ENCODE measurements around the gene YPEL2. TPM values are rescaled to one million over a fixed set of nuclear protein-coding genes. Genes with fewer than 3 reads are reported as not detected.

The YPEL2 gene
- total RNA-seq, 2 experiments from 2014 or later, result 7.6 to 9.4 TPM

DNA sequence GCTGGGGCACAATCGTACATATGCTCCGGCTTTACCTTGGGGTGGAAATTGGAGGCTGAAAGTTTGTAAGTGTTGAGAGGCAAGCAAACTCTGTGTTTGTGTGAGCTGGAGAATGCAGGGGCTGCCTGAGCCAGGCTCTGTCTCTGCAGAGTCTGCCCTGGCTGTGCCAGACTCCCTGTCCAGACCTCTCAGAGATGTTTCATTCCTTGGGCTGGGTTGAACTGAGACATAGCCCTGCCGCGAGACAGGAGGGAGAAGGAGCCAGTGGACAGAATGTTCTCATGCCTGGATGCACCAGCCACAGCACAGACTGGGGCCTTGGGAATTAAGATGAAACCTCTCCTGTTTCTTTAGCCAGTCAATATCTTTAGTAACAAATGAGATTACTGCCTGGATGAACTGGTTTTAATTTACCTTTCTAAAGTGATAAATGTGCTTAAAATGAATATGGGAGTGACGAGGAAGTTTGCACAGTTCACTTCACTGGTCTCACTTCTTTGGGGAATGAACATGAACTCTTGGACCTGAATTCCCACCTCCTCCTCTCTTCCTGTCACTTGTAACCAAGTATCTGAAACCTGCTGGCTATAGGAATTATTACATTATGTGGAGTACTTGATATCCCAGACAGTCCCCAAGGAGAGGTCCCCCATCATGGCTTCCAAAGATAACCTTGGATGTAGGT is 40.1 kb downstream of the YPEL2 start:
- ChIA-PET POLR2A (interaction anchor here (0.6 kb wide), 1 partner anchor 72 kb away, joined by 3 read pairs; no protein-coding TSS in a partner anchor), CTCF (interaction anchor here (0.9 kb wide), 1 partner anchor 70 kb away, joined by 3 read pairs; no protein-coding TSS in a partner anchor)
- Mint-ChIP-seq H3K4me1 (ENCODE audit: low read depth) (peaks cover 74% of the 10 kb centered on the region), H3K9me3 (no peaks in the 10 kb centered on the region), H3K27ac (no peak overlapping the region), H3K4me3 (no peak overlapping the region), H3K27me3 (no peaks in the 10 kb centered on the region), H3K36me3 (no peaks in the 10 kb centered on the region)
- intact Hi-C loops (cut with micrococcal nuclease), result loop anchor here (2.0 kb wide), 1 partner anchor 63 kb away; no protein-coding TSS in a partner anchor
- DNase-seq, result no peak

DNA sequence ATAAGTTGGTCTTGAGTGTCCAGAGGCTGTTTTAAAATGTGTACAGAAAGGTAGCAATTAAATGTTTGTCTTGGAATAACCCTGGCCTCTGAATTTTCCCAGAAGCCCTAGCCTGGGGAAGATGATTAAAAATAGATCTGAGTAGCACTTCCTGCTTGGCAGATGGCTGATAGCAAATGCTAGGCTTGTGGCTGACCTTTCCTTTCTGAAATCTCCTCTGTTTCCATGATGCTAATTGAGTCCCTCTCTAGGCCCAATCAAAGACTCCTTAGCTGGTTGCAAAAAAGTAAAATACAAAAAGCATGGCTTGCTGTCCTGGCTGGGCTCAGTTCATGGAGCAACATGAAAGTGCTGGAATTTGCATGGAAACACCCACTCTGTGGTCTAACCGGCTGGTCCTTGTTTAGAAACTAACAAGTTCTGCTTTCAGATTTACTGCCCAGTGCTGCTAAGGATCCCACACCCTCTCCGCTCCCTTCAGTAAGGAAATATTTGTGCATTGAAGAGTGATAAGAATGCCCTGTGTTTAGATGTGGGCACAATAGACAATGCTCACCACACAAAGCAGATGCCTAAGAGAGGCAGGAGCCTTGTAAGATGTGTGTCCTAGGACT is 40.8 kb downstream of the YPEL2 start:
- H3K4me1 Mint-ChIP-seq (ENCODE audit: low read depth), result peaks cover 68% of the 10 kb centered on the region
- DNase-seq, result no peak
- ChIA-PET CTCF (interaction anchor here (1.6 kb wide), 1 partner anchor 43 kb away, joined by 7 read pairs; no protein-coding TSS in a partner anchor), POLR2A (no interaction called here)
- no peaks in the 10 kb centered on the region for H3K36me3 Mint-ChIP-seq
- no peak overlapping the region for H3K4me3 Mint-ChIP-seq
- intact Hi-C loops (cut with micrococcal nuclease), result loop anchor here (2.0 kb wide), 1 partner anchor 63 kb away; no protein-coding TSS in a partner anchor
- no peaks in the 10 kb centered on the region for H3K9me3 Mint-ChIP-seq
- H3K27me3 Mint-ChIP-seq, result no peaks in the 10 kb centered on the region
- peak overlapping the region; percentile 30 for H3K27ac Mint-ChIP-seq

DNA sequence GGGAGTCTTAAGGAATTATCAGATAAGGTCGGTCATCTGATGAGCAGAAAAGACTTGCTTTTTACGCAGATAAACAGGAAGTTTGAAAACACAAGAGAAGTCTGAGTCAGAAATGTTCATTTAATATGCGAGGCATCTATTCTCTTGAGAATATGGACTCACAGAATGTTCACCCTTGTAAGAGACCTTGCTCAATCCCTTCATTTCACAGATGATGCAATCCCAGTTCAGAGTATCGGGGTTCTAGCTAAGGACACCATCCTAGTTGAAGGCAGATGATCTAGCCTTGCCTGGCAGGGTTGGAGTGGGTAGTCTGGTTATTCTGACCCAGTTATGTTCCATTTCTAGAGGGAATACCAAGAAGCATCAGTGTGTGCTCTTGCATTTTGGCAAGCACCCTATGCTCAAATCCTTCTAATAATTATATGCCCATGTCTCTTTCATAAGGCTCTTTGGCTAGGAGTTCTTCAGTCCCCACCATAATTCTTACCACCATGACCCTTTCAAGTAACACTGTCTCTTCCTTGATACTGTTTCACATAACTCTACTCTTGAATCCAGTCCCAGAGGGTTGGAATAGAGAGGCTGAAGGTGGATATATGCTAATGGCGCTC is 42.5 kb downstream of the YPEL2 start:
- DNase-seq, result no peak
- peak overlapping the region; percentile 66 for H3K27ac Mint-ChIP-seq
- no peaks in the 10 kb centered on the region for H3K27me3 Mint-ChIP-seq
- no peaks in the 10 kb centered on the region for H3K9me3 Mint-ChIP-seq
- CTCF ChIA-PET, result interaction anchor here (1.3 to 2.4 kb wide), 4 partner anchors 44 to 68 kb away, joined by 3 to 8 read pairs (median 8); no protein-coding TSS in a partner anchor
- intact Hi-C loops (cut with micrococcal nuclease), result loop anchor here (2.0 kb wide), 1 partner anchor 61 kb away; no protein-coding TSS in a partner anchor
- H3K4me1 Mint-ChIP-seq (ENCODE audit: low read depth), result peaks cover 56% of the 10 kb centered on the region
- H3K4me3 Mint-ChIP-seq, result no peak overlapping the region
- POLR2A ChIA-PET, result interaction anchor here (1.1 kb wide), 1 partner anchor 12 kb away, joined by 3 read pairs; no protein-coding TSS in a partner anchor
- no peaks in the 10 kb centered on the region for H3K36me3 Mint-ChIP-seq

DNA sequence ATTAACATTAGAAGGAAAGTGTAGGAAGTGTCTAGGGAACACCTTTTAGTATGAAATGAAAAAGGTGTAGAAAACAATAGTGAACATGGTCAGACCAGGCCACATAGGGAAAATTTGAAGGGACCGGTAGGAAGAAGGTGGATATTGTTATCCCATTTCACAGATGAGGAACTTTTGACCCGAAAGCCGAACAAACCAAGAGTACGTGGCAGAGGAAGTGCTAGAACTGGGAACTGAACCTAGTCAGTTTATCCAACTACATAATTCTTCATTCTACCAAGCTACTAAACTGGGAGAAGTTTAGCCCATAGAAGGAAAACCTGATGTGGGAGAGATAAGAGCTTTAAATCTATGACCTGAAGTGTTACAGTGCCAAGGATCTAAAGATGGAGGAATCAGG is 43.2 kb downstream of the YPEL2 start:
- H3K4me3 Mint-ChIP-seq, result no peak overlapping the region
- ChIA-PET POLR2A (no interaction called here), CTCF (interaction anchor here (2.0 to 2.4 kb wide), 2 partner anchors 53 to 67 kb away, joined by 8 read pairs; no protein-coding TSS in a partner anchor)
- H3K36me3 Mint-ChIP-seq, result no peaks in the 10 kb centered on the region
- DNase-seq, result no peak
- no peaks in the 10 kb centered on the region for H3K9me3 Mint-ChIP-seq
- peak overlapping the region; percentile 66 for H3K27ac Mint-ChIP-seq
- intact Hi-C loops (cut with micrococcal nuclease), result no loop called here
- H3K27me3 Mint-ChIP-seq, result no peaks in the 10 kb centered on the region
- H3K4me1 Mint-ChIP-seq (ENCODE audit: low read depth), result peaks cover 56% of the 10 kb centered on the region

DNA sequence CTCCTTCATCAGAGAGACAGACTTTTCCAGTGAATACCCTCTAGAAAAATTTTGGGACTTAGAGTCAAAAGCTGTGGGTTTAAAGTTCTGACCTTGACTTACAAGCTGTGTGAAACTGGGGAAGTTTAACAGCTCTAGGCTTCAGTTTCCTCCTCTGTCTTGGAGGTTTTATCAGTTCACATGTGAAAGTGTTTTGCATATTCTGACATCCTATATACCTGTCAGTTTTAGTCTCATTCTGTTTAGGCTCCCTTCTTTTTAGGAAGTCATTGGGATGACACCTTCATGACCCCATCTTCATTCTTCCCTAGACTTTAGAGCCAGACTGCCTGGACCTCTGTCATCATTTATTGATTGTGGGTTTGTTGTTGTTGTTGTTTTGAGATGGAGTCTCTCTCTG is 44.4 kb downstream of the YPEL2 start:
- DNase-seq, result no peak
- intact Hi-C loops (cut with micrococcal nuclease), result no loop called here
- Mint-ChIP-seq H3K4me3 (no peak overlapping the region), H3K9me3 (no peaks in the 10 kb centered on the region), H3K36me3 (no peaks in the 10 kb centered on the region), H3K27ac (no peak overlapping the region), H3K27me3 (no peaks in the 10 kb centered on the region), H3K4me1 (ENCODE audit: low read depth) (peaks cover 60% of the 10 kb centered on the region)
- ChIA-PET CTCF (interaction anchor here (0.8 to 2.4 kb wide), 3 partner anchors 46 to 66 kb away, joined by 3 to 8 read pairs (median 8); no protein-coding TSS in a partner anchor), POLR2A (no interaction called here)

DNA sequence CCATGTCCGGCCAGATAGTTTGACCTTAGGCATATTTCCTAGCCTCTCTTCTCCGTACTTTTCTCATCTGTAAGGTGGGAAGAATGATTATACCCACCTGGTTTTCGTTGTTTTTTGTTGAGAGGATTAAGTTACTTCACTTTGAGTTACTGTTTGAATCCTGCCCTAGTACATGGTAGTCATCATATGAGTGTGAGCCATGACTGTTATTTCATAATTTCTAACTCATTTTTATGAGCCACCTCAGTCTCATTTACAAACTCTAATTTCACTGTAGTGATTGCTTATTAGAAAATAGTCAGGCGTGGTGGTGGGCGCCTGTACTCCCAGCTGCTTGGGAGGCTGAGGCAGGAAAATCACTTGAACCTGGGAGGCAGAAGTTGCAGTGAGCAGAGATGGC is 45.1 kb downstream of the YPEL2 start:
- no peak overlapping the region for H3K4me3 Mint-ChIP-seq
- ChIA-PET CTCF (interaction anchor here (1.1 kb wide), 1 partner anchor 65 kb away, joined by 3 read pairs; no protein-coding TSS in a partner anchor), POLR2A (no interaction called here)
- intact Hi-C loops (cut with micrococcal nuclease), result no loop called here
- H3K36me3 Mint-ChIP-seq, result no peaks in the 10 kb centered on the region
- no peaks in the 10 kb centered on the region for H3K9me3 Mint-ChIP-seq
- H3K4me1 Mint-ChIP-seq (ENCODE audit: low read depth), result peaks cover 59% of the 10 kb centered on the region
- DNase-seq, result no peak
- no peaks in the 10 kb centered on the region for H3K27me3 Mint-ChIP-seq
- no peak overlapping the region for H3K27ac Mint-ChIP-seq

DNA sequence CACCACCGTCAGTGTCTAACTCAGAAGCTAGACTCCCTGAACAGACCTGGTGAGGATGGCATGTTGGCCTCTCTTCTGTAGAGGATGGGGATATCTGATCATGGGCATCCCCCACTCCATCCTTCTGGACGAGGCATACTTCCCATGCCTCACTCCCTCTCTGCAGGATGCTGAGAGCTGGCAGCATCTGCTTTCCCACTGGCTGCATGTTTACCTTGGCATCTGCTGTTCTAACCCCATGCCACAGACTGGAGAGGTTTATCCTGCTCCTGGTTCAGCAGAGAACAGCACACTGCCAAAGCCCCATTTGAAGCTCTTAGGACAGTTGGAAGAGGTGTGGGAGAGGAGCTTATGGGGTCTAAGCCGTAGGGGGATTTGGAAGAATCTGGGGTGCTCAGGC is 46.0 kb downstream of the YPEL2 start:
- DNase-seq, result no peak
- intact Hi-C loops (cut with micrococcal nuclease), result no loop called here
- ChIA-PET CTCF (interaction anchor here (1.1 kb wide), 1 partner anchor 64 kb away, joined by 3 read pairs; no protein-coding TSS in a partner anchor), POLR2A (no interaction called here)
- Mint-ChIP-seq H3K27ac (no peak overlapping the region), H3K4me3 (no peak overlapping the region), H3K27me3 (no peaks in the 10 kb centered on the region), H3K9me3 (no peaks in the 10 kb centered on the region), H3K4me1 (ENCODE audit: low read depth) (peaks cover 57% of the 10 kb centered on the region), H3K36me3 (no peaks in the 10 kb centered on the region)

DNA sequence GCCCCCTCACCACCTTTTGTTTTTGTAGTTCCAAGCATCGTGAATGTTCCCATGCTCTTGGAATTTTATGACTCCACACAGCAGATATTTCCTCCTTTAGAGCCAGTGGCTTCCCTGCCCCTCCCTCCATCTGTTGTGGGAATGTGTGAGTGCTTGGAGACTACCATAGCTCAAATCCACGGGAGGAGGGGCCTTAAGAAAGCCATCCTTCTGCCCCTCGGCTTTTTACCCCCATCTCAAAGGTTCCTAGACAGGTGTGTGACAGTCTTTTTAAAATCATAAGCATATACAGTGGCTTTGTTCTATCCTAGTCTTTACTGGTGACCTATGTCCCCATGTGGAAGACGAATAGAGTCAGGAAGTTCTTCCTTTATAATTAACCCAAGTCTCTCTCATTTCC is 47.2 kb downstream of the YPEL2 start:
- intact Hi-C loops (cut with micrococcal nuclease), result no loop called here
- peaks cover 46% of the 10 kb centered on the region for H3K4me1 Mint-ChIP-seq (ENCODE audit: low read depth)
- H3K4me3 Mint-ChIP-seq, result no peak overlapping the region
- H3K9me3 Mint-ChIP-seq, result no peaks in the 10 kb centered on the region
- H3K27ac Mint-ChIP-seq, result no peak overlapping the region
- no peaks in the 10 kb centered on the region for H3K36me3 Mint-ChIP-seq
- DNase-seq, result no peak
- no peaks in the 10 kb centered on the region for H3K27me3 Mint-ChIP-seq
- POLR2A ChIA-PET, result no interaction called here
- CTCF ChIA-PET, result no interaction called here

DNA sequence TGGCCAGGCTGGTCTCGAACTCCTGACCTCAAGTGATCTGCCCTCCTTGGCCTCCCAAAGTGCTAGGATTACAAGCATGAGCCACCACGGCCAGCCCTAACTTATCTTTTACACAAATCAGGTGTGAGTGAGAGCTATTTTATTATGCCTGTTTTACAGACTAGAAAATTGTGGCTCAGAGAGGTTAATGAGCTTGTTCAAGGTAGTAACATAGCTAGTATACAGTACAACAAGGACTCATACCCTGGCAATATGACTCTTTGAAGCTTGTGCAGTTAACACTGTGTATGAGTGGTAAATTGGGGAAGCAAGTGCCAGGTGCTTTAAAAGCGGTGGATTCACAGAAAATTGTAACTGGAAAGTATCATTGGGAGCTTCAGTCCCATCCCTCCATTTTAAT is 49.0 kb downstream of the YPEL2 start:
- intact Hi-C loops (cut with micrococcal nuclease), result no loop called here
- H3K9me3 Mint-ChIP-seq, result no peaks in the 10 kb centered on the region
- no peak for DNase-seq
- H3K4me1 Mint-ChIP-seq (ENCODE audit: low read depth), result peaks cover 28% of the 10 kb centered on the region
- no peak overlapping the region for H3K4me3 Mint-ChIP-seq
- ChIA-PET POLR2A (no interaction called here), CTCF (interaction anchor here (0.8 to 1.0 kb wide), 2 partner anchors 47 to 62 kb away, joined by 3 to 4 read pairs; no protein-coding TSS in a partner anchor)
- H3K27ac Mint-ChIP-seq, result no peak overlapping the region
- H3K27me3 Mint-ChIP-seq, result no peaks in the 10 kb centered on the region
- no peaks in the 10 kb centered on the region for H3K36me3 Mint-ChIP-seq

DNA sequence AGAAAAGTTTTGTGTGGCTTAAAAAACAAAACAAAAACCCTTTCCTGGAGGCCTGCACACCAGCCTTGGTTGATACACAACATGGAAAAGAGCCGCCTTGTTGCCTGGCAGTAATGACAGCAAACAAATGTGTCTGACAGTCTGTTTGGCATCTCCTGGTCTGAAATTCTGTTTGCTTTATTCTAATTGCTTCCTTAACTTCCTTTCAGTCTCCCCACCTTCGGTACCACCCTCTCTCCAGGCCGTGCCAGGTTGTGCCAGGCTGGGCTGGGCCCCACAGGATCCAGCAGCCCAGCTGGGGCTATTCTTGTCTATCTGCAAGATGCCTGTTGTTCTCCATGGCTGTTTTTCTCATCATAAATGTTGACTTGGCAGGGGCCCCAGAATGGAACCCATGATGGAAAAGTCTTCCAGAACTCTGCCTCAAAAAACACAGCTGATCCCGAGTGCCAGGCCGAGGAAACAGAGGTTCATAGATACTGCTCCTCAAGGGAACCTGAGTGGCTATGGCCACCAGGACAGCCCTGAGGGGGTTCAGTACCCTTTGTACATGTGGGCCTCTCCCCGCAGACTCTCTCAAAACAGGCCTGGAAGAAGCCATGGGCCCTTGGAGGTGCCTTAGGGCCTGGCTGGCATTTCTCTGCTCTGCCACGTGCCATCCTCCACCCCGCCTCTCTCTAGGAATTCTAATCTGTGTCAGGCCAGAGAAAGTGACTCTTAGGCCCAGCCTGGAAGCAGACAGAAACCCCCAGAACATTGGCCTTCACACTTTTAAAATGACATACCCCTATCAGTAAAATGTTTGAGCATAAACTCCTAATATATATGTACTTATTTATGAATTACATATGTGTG is 50.5 kb downstream of the YPEL2 start:
- Mint-ChIP-seq H3K27me3 (no peaks in the 10 kb centered on the region), H3K4me3 (no peak overlapping the region), H3K4me1 (ENCODE audit: low read depth) (peaks cover 17% of the 10 kb centered on the region), H3K9me3 (no peaks in the 10 kb centered on the region), H3K36me3 (no peaks in the 10 kb centered on the region), H3K27ac (no peak overlapping the region)
- ChIA-PET CTCF (interaction anchor here (1.0 kb wide), 1 partner anchor 52 kb away, joined by 3 read pairs; no protein-coding TSS in a partner anchor), POLR2A (no interaction called here)
- intact Hi-C loops (cut with micrococcal nuclease), result no loop called here
- DNase-seq, result no peak

DNA sequence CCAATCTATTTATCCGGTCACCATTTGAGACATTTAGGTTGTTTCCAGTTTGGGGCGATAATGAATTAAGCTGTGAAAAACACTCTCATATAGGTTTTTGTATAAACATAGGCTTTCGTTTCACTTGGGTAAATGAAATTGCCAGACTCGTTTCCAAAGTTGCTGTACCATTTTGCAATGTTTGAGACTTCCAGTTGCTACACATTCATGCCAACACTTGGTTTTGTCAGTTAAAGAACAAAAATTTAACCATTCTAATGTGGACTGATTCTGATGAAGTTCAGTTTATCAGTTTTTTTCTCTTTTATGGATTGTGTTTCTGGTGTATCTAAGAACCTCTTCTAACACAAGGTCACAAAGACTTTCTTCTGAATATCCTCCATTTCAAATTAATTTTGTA is 52.4 kb downstream of the YPEL2 start:
- no peaks in the 10 kb centered on the region for H3K9me3 Mint-ChIP-seq
- DNase-seq, result no peak
- no peak overlapping the region for H3K4me3 Mint-ChIP-seq
- peaks cover 17% of the 10 kb centered on the region for H3K4me1 Mint-ChIP-seq (ENCODE audit: low read depth)
- no peaks in the 10 kb centered on the region for H3K27me3 Mint-ChIP-seq
- CTCF ChIA-PET, result interaction anchor here (1.0 kb wide), 1 partner anchor 32 kb away, joined by 3 read pairs; no protein-coding TSS in a partner anchor
- no peaks in the 10 kb centered on the region for H3K36me3 Mint-ChIP-seq
- intact Hi-C loops (cut with micrococcal nuclease), result no loop called here
- H3K27ac Mint-ChIP-seq, result no peak overlapping the region
- POLR2A ChIA-PET, result no interaction called here

All from activated CD4-positive, alpha-beta memory T cell treated with anti-CD3 and anti-CD28 coated beads for 36 hours (primary cell).